Stimulated activated CD4-positive, alpha-beta T cell treated with anti-CD3 and anti-CD28 coated beads, TNF-alpha, amount 100 ng/mL, for 24 hours (primary cell): Measurements from ENCODE around the gene POP7.

Experiments
- DNase-seq, 3 experiments: peaks; one replicate each; pipeline ENCODE4 v3.0.0-alpha.2; 2020; ENCODE audit warnings: low read depth in 3 of 3

The POP7 gene

GRCh38 chr7:100726996-100727761 is 21.3 kb downstream of the POP7 start:
- DNase-seq, result no peak

- no peak for DNase-seq
These were observed 22.3 kb downstream of the POP7 start for GRCh38 chr7:100728196-100728595.

- DNase-seq, result no peak
These were observed 24.3 kb downstream of the POP7 start for GRCh38 chr7:100730136-100730800.

GRCh38 chr7:100731937-100732636 is 26.2 kb downstream of the POP7 start:
- DNase-seq, result no peak

- DNase-seq, result no peak
These were observed 29.8 kb downstream of the POP7 start for GRCh38 chr7:100735730-100736129.

DNA sequence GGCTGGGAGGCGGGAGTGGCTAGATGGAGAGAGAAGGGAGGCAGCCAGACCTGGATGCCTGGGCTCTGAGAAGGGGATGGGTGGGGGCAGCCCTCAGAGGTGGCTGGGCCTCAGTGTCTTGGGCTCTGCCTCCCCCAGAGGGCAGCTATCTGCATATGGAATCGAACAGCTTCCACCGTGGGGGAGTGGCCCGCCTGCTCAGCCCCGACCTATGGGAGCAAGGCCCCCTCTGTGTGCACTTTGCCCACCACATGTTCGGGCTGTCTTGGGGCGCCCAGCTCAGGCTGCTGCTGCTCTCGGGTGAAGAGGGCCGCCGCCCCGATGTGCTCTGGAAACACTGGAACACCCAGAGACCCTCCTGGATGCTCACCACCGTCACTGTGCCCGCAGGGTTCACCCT is 30.8 kb downstream of the POP7 start:
- DNase-seq, result no peak

DNA sequence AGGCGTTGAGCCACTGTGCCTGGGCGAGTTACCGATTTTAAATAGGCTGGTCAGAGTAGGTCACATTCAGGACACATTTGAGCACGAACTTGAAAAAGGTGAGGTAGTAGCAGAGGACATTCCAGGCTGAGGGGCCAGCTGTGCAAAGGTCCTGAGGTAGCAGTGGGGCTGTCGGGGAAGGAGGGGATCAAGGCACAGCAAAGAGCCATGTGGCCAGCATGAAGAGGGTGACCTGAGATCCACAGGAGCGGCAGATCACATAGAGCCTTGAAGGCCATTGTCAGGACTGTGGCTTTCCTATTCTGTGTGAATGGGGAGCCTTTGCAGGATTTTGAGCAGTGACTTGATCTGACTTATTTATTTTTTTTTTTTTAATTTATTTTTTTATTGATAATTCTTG is 34.0 kb downstream of the POP7 start:
- DNase-seq, result no peak

GRCh38 chr7:100744605-100745004 is 38.7 kb downstream of the POP7 start:
- no peak for DNase-seq

DNA sequence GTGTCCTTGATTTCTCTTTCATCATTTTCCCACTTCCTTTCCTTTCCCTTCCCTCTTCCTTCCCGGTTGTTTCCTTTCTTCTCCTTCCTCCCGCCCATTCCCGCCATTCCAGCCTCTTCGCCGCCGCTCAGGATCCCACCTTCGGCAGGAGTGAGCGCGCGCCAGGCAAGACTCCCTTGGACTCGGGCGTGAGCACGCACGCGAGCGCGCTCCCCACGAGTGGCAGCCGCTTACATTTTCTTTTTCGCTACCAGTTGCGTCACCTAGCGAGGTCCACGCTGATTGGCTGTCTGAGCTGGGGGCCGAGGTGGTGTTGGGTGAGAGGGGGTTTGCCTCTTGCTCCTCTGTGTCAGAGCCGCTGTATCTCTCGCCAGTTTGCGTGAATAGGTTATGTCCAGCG is 39.3 kb downstream of the POP7 start:
- DNase-seq, result no peak

DNA sequence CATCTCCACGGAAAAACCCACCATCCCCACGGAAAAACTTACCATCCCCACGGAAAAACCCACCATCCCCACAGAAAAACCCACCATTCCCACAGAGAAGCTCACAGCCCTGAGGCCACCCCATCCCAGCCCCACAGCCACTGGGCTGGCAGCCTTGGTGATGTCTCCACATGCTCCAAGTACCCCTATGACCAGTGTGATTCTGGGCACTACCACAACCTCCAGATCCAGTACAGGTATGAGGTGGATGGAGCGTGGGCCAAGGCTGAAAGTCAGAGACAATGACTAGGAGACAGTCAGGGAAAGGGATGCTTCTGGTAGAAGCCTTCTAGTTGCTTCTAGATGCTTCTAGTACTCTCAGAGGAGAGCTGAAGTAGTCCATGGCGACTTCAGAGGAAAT is 47.1 kb downstream of the POP7 start:
- DNase-seq, result no peak

- DNase-seq, result no peak
These were observed 47.8 kb downstream of the POP7 start for GRCh38 chr7:100753750-100754149.
